ENCODE measurements around the gene MPPE1.

DNA sequence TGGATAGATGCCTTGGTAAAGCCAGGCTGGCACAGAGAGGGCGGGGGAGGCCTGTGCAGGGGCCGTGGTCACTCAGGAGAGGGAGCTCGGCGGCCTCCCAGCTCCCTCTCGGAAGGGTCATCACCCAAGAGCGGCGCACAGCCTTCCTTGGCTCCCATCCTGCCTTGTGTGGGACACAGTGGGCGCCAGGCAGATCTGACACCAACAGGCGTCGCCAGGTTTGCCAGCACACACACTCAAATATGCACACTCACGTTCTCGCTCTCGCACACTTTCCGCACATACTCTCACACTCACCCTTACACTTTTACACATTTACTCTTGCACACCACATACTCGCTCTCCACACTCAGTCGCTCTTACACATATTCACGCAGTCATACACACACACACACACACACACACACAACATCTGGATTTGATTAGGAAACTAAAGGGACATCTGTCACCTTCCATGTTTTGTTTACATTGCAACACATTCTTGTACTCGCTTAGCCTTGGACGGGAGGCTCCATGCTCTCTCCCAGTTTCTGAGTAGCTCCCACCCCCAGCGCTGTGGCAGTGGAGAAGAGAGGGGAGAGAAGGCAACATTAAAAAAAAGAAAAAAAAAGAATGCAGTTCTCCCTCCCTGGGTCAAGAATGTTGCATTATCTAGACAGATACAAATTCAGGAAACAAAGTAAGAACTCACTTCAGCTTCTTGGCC is 46.4 kb downstream of the MPPE1 start:
- TF ChIP-seq, protein P1, sequence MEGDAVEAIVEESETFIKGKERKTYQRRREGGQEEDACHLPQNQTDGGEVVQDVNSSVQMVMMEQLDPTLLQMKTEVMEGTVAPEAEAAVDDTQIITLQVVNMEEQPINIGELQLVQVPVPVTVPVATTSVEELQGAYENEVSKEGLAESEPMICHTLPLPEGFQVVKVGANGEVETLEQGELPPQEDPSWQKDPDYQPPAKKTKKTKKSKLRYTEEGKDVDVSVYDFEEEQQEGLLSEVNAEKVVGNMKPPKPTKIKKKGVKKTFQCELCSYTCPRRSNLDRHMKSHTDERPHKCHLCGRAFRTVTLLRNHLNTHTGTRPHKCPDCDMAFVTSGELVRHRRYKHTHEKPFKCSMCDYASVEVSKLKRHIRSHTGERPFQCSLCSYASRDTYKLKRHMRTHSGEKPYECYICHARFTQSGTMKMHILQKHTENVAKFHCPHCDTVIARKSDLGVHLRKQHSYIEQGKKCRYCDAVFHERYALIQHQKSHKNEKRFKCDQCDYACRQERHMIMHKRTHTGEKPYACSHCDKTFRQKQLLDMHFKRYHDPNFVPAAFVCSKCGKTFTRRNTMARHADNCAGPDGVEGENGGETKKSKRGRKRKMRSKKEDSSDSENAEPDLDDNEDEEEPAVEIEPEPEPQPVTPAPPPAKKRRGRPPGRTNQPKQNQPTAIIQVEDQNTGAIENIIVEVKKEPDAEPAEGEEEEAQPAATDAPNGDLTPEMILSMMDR (IDR thresholded peaks at IDR 0.05; ENCODE audit: insufficient read depth, low read depth, low read length), result no peak
- TF ChIP-seq EZH2 (IDR thresholded peaks at IDR 0.05; ENCODE audit: insufficient read depth, low read length), result no peak

All from astrocyte (in vitro differentiated cells and primary cell).